ENCODE measurements around the gene MYOCD.

The MYOCD gene

GRCh38 chr17:12730421-12730820, 64.7 kb downstream of the MYOCD start:
- Histone ChIP-seq H3K4me1 (ENCODE audit: insufficient read depth, low read length, poor library complexity, severe bottlenecking) (no peaks in the 10 kb centered on the region), H3K9me3 (ENCODE audit: insufficient read depth, low read depth, low read length) (peaks cover 5% of the 10 kb centered on the region; the same call in 1 of the 2 replicates), H3K9ac (ENCODE audit: low read depth, low read length, poor library complexity, severe bottlenecking) (no peak overlapping the region), H3K79me2 (ENCODE audit: insufficient read depth, low read length) (no peaks in the 10 kb centered on the region), H3K27me3 (ENCODE audit: insufficient read depth, low read length, poor library complexity, severe bottlenecking) (no peaks in the 10 kb centered on the region), H4K20me1 (ENCODE audit: insufficient read depth, low read length, poor library complexity, severe bottlenecking) (no peaks in the 10 kb centered on the region), H3K9me2 (replicated peaks; ENCODE audit: low read depth, low read length) (no peaks in the 10 kb centered on the region), H3K4me2 (ENCODE audit: low read depth, low read length, poor library complexity, severe bottlenecking) (no peak overlapping the region), H3F3A (ENCODE audit: low read depth) (no peaks in the 10 kb centered on the region), H3K36me3 (ENCODE audit: insufficient read depth, low read length) (no peaks in the 10 kb centered on the region), H3K4me3 (ENCODE audit: low read length, poor library complexity, severe bottlenecking) (no peak overlapping the region), H2AFZ (ENCODE audit: low read length) (no peak overlapping the region)
- no peak for TF ChIP-seq CTCF (conservative IDR thresholded peaks at IDR 0.05; ENCODE audit: low read length)
- TF ChIP-seq EZH2phosphoT487 (IDR thresholded peaks at IDR 0.05; ENCODE audit: borderline replicate concordance), result no peak

- Histone ChIP-seq H3K36me3 (ENCODE audit: insufficient read depth, low read length) (no peaks in the 10 kb centered on the region), H3K79me2 (ENCODE audit: insufficient read depth, low read length) (no peaks in the 10 kb centered on the region), H2AFZ (ENCODE audit: low read length) (no peak overlapping the region), H4K20me1 (ENCODE audit: insufficient read depth, low read length, poor library complexity, severe bottlenecking) (no peaks in the 10 kb centered on the region), H3K4me3 (ENCODE audit: low read length, poor library complexity, severe bottlenecking) (no peak overlapping the region), H3K9ac (ENCODE audit: low read depth, low read length, poor library complexity, severe bottlenecking) (no peak overlapping the region), H3K9me3 (ENCODE audit: insufficient read depth, low read depth, low read length) (peaks cover 5% of the 10 kb centered on the region; the same call in 1 of the 2 replicates), H3F3A (ENCODE audit: low read depth) (no peaks in the 10 kb centered on the region), H3K27me3 (ENCODE audit: insufficient read depth, low read length, poor library complexity, severe bottlenecking) (no peaks in the 10 kb centered on the region), H3K9me2 (replicated peaks; ENCODE audit: low read depth, low read length) (no peaks in the 10 kb centered on the region), H3K4me1 (ENCODE audit: insufficient read depth, low read length, poor library complexity, severe bottlenecking) (no peaks in the 10 kb centered on the region), H3K4me2 (ENCODE audit: low read depth, low read length, poor library complexity, severe bottlenecking) (no peak overlapping the region)
- TF ChIP-seq EZH2phosphoT487 (IDR thresholded peaks at IDR 0.05; ENCODE audit: borderline replicate concordance) (no peak), CTCF (conservative IDR thresholded peaks at IDR 0.05; ENCODE audit: low read length) (no peak)
Measured at GRCh38 chr17:12730931-12731521, 65.3 kb downstream of the MYOCD start.

- no peaks in the 10 kb centered on the region for H4K20me1 ChIP-seq (ENCODE audit: insufficient read depth, low read length, poor library complexity, severe bottlenecking)
- no peak overlapping the region for H3K4me2 ChIP-seq (ENCODE audit: low read depth, low read length, poor library complexity, severe bottlenecking)
- H3K9ac ChIP-seq (ENCODE audit: low read depth, low read length, poor library complexity, severe bottlenecking), result no peak overlapping the region
- no peak overlapping the region for H2AFZ ChIP-seq (ENCODE audit: low read length)
- TF ChIP-seq EZH2phosphoT487 (IDR thresholded peaks at IDR 0.05; ENCODE audit: borderline replicate concordance) (no peak), CTCF (conservative IDR thresholded peaks at IDR 0.05; ENCODE audit: low read length) (no peak)
- H3K4me3 ChIP-seq (ENCODE audit: low read length, poor library complexity, severe bottlenecking), result no peak overlapping the region
- no peaks in the 10 kb centered on the region for H3K79me2 ChIP-seq (ENCODE audit: insufficient read depth, low read length)
- H3K9me3 ChIP-seq (ENCODE audit: insufficient read depth, low read depth, low read length), result peaks cover 3% of the 10 kb centered on the region; the same call in 1 of the 2 replicates
- no peaks in the 10 kb centered on the region for H3K4me1 ChIP-seq (ENCODE audit: insufficient read depth, low read length, poor library complexity, severe bottlenecking)
- H3K27me3 ChIP-seq (ENCODE audit: insufficient read depth, low read length, poor library complexity, severe bottlenecking), result no peaks in the 10 kb centered on the region
- no peaks in the 10 kb centered on the region for H3K9me2 ChIP-seq (replicated peaks; ENCODE audit: low read depth, low read length)
- no peaks in the 10 kb centered on the region for H3F3A ChIP-seq (ENCODE audit: low read depth)
- H3K36me3 ChIP-seq (ENCODE audit: insufficient read depth, low read length), result no peaks in the 10 kb centered on the region
Measured at GRCh38 chr17:12731839-12732238, 66.1 kb downstream of the MYOCD start.
